HG03280 (cell line): ENCODE results near the gene CSNK2A1.
"Not testable (repeated sequence)": the region's sequence is repeated elsewhere in the genome, so short reads cannot be mapped to it uniquely, and the experiment has no call there.

ENCODE experiments used
- ATAC-seq: cut with Tn5 transposase; IDR thresholded peaks from one replicate; pipeline ENCODE4 v1.9.1; 2021; ENCODE audit warnings: mild to moderate bottlenecking, moderate library complexity; ENCODE audit not compliant: unreplicated experiment

CSNK2A1 gene

GRCh38 chr20:536426-537010 is 7.1 kb downstream of the CSNK2A1 start:
- no peak for ATAC-seq

GRCh38 chr20:535958-536357 is 7.6 kb downstream of the CSNK2A1 start:
- ATAC-seq = no peak

- ATAC-seq = no peak
Measured at GRCh38 chr20:533526-533925, 10.1 kb downstream of the CSNK2A1 start.

GRCh38 chr20:532530-532929 is 11.1 kb downstream of the CSNK2A1 start:
- no peak for ATAC-seq

- ATAC-seq = no peak
Measured at GRCh38 chr20:531608-532007, 12.0 kb downstream of the CSNK2A1 start.

- no peak for ATAC-seq
Measured at GRCh38 chr20:530321-530720, 13.3 kb downstream of the CSNK2A1 start.

GRCh38 chr20:528923-529604 is 14.5 kb downstream of the CSNK2A1 start:
- no peak for ATAC-seq

- ATAC-seq = no peak
Measured at GRCh38 chr20:527571-527886, 16.1 kb downstream of the CSNK2A1 start.

GRCh38 chr20:521860-522259 is 21.7 kb downstream of the CSNK2A1 start:
- ATAC-seq = no peak

GRCh38 chr20:519999-520398 is 23.6 kb downstream of the CSNK2A1 start:
- no peak for ATAC-seq

- no peak for ATAC-seq
Measured at GRCh38 chr20:517221-517620, 26.4 kb downstream of the CSNK2A1 start.

GRCh38 chr20:516799-517198 is 26.8 kb downstream of the CSNK2A1 start:
- ATAC-seq = no peak

- ATAC-seq = no peak
Measured at GRCh38 chr20:515696-516095, 27.9 kb downstream of the CSNK2A1 start.

- ATAC-seq = no peak
Measured at GRCh38 chr20:513429-513828, 30.2 kb downstream of the CSNK2A1 start.

GRCh38 chr20:510328-511057 is 33.1 kb downstream of the CSNK2A1 start:
- not testable (repeated sequence) for ATAC-seq

- ATAC-seq = not testable (repeated sequence)
Measured at GRCh38 chr20:508364-508787, 35.2 kb downstream of the CSNK2A1 start.

GRCh38 chr20:507761-508332 is 35.7 kb downstream of the CSNK2A1 start:
- no peak for ATAC-seq

GRCh38 chr20:507006-507758 is 36.4 kb downstream of the CSNK2A1 start:
- ATAC-seq = no peak

GRCh38 chr20:504632-505075 is 38.9 kb downstream of the CSNK2A1 start:
- ATAC-seq = no peak

GRCh38 chr20:503048-503737 is 40.4 kb downstream of the CSNK2A1 start:
- no peak for ATAC-seq

- ATAC-seq = no peak
Measured at GRCh38 chr20:497979-498378, 45.6 kb downstream of the CSNK2A1 start.
